ENCODE data around the gene CADM2. TPM values are rescaled to one million over a fixed set of nuclear protein-coding genes. Genes with fewer than 3 reads are reported as not detected.

Gene CADM2
- total RNA-seq, 1 experiment from 2014 or later = 3.7 TPM

GRCh38 chr3:85481411-85482212 lies 522.8 kb downstream of the CADM2 start:
- DNase-seq (ENCODE audit: low spot score) = no peak
- intact Hi-C loops (cut with micrococcal nuclease; ENCODE audit: unreplicated experiment) = no loop called here
- Histone ChIP-seq H3K27ac (ENCODE audit: low read depth, low read length, poor library complexity, severe bottlenecking) (no peak overlapping the region), H3K36me3 (ENCODE audit: insufficient read depth, low read length, poor library complexity, severe bottlenecking) (no peaks in the 10 kb centered on the region), H3K9me3 (ENCODE audit: low read depth, low read length, poor library complexity, severe bottlenecking) (no peaks in the 10 kb centered on the region), H3K4me1 (ENCODE audit: insufficient read depth, low read length, poor library complexity, severe bottlenecking) (no peaks in the 10 kb centered on the region), H3K4me3 (ENCODE audit: low read depth, low read length, poor library complexity, severe bottlenecking) (no peak overlapping the region), H3K27me3 (replicated peaks; ENCODE audit: insufficient read depth, low read depth, low read length, poor library complexity) (no peaks in the 10 kb centered on the region)
- no TSS peak for BruUV-seq (replicated peaks)
- TF ChIP-seq EZH2 (IDR thresholded peaks at IDR 0.05; ENCODE audit: borderline replicate concordance, low read depth, low read length, poor library complexity, severe bottlenecking) = no peak
- TF ChIP-seq CTCF (conservative IDR thresholded peaks at IDR 0.05; ENCODE audit: low read depth, low read length) = no peak
- POLR2A ChIA-PET (ENCODE audit: low non-redundant PET) = no interaction called here
- CTCF ChIA-PET = no interaction called here

GRCh38 chr3:85482213-85482490 lies 523.4 kb downstream of the CADM2 start:
- no peak for DNase-seq (ENCODE audit: low spot score)
- no peaks in the 10 kb centered on the region for H3K27me3 ChIP-seq (replicated peaks; ENCODE audit: insufficient read depth, low read depth, low read length, poor library complexity)
- H3K4me3 ChIP-seq (ENCODE audit: low read depth, low read length, poor library complexity, severe bottlenecking) = no peak overlapping the region
- H3K9me3 ChIP-seq (ENCODE audit: low read depth, low read length, poor library complexity, severe bottlenecking) = no peaks in the 10 kb centered on the region
- no TSS peak for BruUV-seq (replicated peaks)
- ChIA-PET POLR2A (ENCODE audit: low non-redundant PET) (no interaction called here), CTCF (no interaction called here)
- intact Hi-C loops (cut with micrococcal nuclease; ENCODE audit: unreplicated experiment) = no loop called here
- no peaks in the 10 kb centered on the region for H3K36me3 ChIP-seq (ENCODE audit: insufficient read depth, low read length, poor library complexity, severe bottlenecking)
- H3K4me1 ChIP-seq (ENCODE audit: insufficient read depth, low read length, poor library complexity, severe bottlenecking) = no peaks in the 10 kb centered on the region
- H3K27ac ChIP-seq (ENCODE audit: low read depth, low read length, poor library complexity, severe bottlenecking) = no peak overlapping the region
- TF ChIP-seq CTCF (conservative IDR thresholded peaks at IDR 0.05; ENCODE audit: low read depth, low read length) (no peak), EZH2 (IDR thresholded peaks at IDR 0.05; ENCODE audit: borderline replicate concordance, low read depth, low read length, poor library complexity, severe bottlenecking) (no peak)

- no peak for DNase-seq (ENCODE audit: low spot score)
- Histone ChIP-seq H3K27ac (ENCODE audit: low read depth, low read length, poor library complexity, severe bottlenecking) (no peak overlapping the region), H3K4me1 (ENCODE audit: insufficient read depth, low read length, poor library complexity, severe bottlenecking) (no peaks in the 10 kb centered on the region), H3K9me3 (ENCODE audit: low read depth, low read length, poor library complexity, severe bottlenecking) (no peaks in the 10 kb centered on the region), H3K36me3 (ENCODE audit: insufficient read depth, low read length, poor library complexity, severe bottlenecking) (no peaks in the 10 kb centered on the region), H3K4me3 (ENCODE audit: low read depth, low read length, poor library complexity, severe bottlenecking) (no peak overlapping the region), H3K27me3 (replicated peaks; ENCODE audit: insufficient read depth, low read depth, low read length, poor library complexity) (no peaks in the 10 kb centered on the region)
- POLR2A ChIA-PET (ENCODE audit: low non-redundant PET) = no interaction called here
- TF ChIP-seq EZH2 (IDR thresholded peaks at IDR 0.05; ENCODE audit: borderline replicate concordance, low read depth, low read length, poor library complexity, severe bottlenecking) (no peak), CTCF (conservative IDR thresholded peaks at IDR 0.05; ENCODE audit: low read depth, low read length) (no peak)
- no TSS peak for BruUV-seq (replicated peaks)
- intact Hi-C loops (cut with micrococcal nuclease; ENCODE audit: unreplicated experiment) = no loop called here
- CTCF ChIA-PET = no interaction called here
These were observed 525.2 kb downstream of the CADM2 start for GRCh38 chr3:85483986-85484385.

Measured in A673 (cell line).